GM19351 (cell line): ENCODE data around the gene MAP1B.

Source experiments
- ATAC-seq: cut with Tn5 transposase; IDR thresholded peaks from one replicate; pipeline ENCODE4 v1.9.1; 2021; ENCODE audit warnings: mild to moderate bottlenecking, moderate library complexity; ENCODE audit not compliant: unreplicated experiment

Gene MAP1B

DNA sequence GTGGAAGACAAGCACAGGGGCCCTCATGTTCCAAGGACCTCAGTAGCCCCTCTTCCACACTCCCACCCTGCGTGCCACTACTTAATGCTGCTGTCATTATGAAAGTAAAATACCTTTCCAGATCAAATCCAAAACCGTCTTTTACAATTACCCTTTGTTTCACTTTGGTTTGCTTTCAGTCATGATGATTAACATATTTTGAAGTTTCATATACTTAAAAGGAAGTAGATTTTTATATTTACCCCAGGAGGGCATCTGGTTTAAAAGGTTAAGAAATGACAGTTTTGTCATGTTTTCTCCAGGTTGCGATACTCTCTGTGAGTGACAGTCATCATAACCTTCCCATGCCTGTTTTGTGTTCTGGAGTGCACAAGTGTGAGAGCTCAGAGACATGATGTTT lies 13.5 kb upstream of the MAP1B start:
- no peak for ATAC-seq

GRCh38 chr5:72096602-72097188 lies 10.6 kb upstream of the MAP1B start:
- ATAC-seq = no peak

DNA sequence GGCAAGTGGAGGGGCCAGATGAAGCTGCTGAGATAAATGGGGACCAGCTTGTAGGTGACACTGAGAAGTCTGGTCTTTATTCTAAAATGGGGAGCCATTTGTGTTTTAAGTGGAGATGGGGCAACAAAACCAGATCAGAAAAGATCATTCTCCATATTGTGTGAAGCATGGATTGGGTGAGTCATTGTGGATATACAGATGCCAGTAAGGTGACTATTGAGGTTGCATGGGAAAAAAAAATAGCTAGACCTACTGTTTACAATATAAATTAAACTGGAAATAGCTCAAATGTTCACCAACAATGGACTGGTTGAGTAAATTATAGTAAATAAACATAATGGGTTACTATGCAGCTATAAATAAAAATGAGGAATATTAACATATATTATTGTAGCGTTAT lies 5.4 kb upstream of the MAP1B start:
- no peak for ATAC-seq

GRCh38 chr5:72106817-72107130 lies 501 bp upstream of the MAP1B start:
- ATAC-seq = no peak

DNA sequence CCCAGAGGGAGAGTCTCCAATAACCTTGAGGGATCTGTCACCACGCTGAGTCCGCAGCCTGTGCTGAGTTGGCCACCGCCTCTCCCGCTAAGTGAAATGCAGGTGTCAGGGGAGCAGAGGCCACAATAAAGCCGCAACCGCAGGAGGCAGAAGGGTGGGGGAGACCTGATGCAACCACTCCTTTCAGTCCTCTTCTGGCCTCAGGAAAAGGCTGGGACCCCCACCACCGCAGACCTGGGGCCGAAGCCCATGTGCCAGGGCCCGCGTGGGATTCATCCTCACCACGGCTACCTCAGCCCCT lies 576 bp downstream of the MAP1B start:
- ATAC-seq = peak; percentile 45

GRCh38 chr5:72108202-72109061 lies 1.2 kb downstream of the MAP1B start:
- ATAC-seq = peak; percentile 25

GRCh38 chr5:72109062-72109411 lies 1.8 kb downstream of the MAP1B start:
- ATAC-seq = no peak

DNA sequence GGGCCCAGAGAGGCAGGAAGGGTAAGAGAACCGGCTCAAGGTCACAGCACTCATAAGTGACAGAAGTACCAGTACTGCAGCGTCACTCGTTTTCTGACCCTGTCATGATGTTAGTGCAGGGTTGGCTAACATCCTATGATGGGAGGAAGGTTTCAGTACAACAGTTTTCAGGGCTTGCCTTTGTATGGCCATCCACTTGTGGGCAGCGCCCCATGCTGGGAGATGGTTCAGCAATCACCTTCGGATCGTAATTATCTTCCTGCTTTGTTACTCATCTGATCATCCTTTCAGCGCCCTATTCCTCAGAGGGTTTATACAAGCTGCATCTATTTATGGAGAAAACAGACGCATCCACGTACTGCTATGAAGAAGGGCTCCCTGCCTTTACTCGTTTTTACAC lies 2.4 kb downstream of the MAP1B start:
- ATAC-seq = no peak

DNA sequence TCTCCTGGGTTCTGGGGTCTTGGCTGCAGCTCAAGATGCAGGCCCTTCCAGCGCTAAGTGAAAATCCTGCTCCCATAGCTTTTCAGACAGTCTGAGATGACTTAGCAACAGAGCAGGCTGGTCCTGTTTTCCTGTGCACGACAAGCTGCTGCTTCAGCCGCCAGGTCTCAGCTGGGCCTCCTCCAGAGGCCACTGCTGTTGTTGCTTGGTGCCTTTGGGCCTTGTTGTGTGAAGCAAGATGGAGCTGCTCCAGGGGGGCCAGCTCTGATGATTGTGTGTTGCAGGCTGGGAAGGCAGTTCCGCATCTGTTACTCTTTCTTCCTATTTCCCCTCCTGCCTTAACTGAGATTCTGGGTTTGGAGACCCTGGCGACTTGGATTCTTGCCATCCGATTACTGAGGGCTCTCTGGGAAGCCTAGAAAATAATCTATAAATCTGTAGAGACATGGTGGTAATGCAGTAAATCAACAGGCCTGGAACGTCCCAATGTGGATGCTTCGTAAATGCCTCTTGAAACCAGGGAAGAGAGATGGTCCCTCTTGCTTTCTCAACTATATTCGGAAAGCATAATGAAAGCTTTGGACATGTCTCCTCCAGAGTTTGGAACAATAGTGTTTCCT lies 3.2 kb downstream of the MAP1B start:
- ATAC-seq = no peak

DNA sequence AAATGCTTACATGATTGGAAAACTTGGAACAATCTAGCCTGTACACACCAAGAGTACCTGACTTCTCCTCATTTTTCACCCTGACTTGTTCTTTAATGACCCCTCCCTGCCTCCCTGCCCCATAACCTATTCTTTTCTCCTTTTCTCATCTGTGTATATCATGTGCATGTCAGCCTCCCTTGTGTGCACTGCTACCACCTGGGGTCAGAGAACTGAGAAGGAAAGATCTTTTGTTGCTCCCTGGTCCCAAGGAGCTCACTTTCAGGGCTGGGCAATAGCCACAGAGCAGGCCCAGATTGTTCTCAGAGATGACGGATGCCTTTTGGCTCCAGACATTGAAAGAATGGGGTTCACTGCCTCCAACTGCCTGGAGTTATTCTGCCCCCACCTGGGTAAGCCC lies 5.1 kb downstream of the MAP1B start:
- ATAC-seq = no peak

DNA sequence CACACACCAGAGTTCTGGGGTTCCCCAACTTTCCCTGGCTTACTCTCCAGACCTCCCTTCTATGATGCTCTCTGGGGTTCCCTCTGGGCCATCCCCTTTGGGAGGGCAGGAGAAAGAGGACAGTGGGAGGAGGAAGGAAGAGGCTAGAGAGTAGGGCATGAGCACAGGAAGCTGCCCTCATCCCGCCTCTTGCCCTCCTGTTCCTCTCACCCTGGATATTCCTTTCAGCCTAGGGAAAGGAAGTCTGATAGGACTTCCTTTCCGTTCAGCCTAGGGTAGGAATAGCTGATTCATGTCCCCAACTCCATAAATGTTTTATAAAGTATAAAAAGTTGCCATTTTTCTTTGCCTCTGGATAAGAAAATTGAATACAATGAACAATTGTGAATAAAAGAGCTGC lies 7.4 kb downstream of the MAP1B start:
- no peak for ATAC-seq

DNA sequence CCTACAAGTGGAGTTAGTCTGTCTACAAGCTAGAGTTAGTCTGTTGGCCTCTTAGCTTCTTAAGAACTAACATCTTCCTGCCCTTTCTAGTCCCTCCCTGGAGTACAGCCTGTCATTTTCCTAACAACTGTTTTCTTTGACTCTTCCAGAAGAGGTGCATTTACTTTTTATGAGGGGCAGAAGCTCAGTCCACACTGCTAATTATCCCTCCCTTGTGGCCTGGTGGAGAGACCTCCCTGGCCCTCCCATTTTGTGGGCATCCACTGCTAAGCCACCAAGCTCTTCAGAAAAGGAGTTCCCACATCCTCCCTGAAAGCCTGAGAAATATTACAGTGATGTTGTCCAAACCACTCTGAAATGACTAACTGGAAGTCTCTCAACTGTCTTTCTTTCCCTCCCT lies 8.0 kb downstream of the MAP1B start:
- ATAC-seq = no peak

DNA sequence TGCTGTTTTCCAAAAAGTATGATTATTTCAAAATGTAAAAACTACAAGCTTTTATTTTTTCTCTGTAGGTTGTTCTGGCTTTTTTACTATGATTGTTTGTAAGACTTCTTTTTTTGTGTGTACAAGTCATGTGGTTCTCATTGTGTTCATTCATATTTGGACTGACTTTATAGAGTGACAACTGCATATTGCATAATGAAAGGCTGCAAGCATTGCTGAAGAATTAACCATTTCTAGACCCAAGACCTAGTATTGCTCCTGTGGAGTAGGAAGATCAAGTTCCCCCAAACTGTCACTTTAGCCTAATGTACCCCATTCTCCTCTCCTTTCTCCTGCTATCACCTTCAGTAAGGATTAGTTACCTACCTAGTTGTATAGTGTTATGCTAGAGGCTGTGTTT lies 10.0 kb downstream of the MAP1B start:
- ATAC-seq = no peak

GRCh38 chr5:72121052-72121779 lies 13.9 kb downstream of the MAP1B start:
- ATAC-seq = no peak

- ATAC-seq = no peak
Observed at GRCh38 chr5:72121780-72122445, 14.6 kb downstream of the MAP1B start.

DNA sequence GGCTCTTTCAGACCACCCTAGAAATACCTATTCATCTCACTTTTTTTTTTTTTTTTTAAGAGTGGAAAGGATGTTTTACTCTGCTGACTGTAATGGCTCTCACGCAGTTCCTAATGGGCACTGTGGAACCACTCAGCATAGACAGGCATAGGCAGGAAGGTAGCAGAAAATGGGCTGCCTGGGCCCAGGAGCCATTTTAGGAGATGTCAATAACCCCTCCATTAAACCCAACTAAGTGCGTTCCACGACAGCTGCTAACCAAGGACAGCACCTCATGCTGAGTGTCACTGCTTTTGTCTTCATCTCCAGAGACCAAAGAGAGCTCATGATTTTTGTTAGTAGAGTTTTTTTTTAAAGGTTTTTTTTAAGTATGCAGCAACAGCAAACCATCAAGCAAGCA lies 15.3 kb downstream of the MAP1B start:
- no peak for ATAC-seq

DNA sequence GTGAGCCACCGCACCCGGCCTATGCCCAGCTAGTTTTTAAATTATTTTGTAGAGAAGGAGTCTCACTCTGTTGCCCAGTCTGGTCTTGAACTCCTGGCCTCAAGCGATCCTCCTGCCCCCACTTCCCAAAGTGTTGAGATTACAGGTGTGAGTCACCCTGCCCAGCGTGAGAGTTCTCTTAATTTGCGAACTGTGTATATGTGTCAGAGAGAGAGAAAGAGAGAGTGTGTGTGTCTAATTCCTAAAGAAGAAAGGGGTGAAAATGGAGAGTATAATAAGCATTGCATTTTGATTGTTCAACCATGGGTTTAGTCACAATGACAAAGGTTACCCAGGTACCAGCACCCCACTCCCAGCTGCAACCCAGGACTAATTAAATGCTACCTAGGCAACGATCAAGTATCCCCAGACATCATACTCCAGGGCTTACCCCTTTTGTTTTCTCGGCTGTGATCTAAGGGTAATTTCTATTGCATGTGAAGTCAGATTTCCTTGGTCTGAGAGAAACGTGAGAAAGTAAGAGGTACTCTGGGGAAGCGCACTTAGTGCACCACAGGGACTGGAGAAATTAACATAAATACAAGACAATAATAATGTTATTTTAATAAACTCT lies 16.6 kb downstream of the MAP1B start:
- ATAC-seq = no peak

- ATAC-seq = no peak
Observed at GRCh38 chr5:72125271-72125940, 18.1 kb downstream of the MAP1B start.

GRCh38 chr5:72125941-72126620 lies 18.8 kb downstream of the MAP1B start:
- no peak for ATAC-seq

DNA sequence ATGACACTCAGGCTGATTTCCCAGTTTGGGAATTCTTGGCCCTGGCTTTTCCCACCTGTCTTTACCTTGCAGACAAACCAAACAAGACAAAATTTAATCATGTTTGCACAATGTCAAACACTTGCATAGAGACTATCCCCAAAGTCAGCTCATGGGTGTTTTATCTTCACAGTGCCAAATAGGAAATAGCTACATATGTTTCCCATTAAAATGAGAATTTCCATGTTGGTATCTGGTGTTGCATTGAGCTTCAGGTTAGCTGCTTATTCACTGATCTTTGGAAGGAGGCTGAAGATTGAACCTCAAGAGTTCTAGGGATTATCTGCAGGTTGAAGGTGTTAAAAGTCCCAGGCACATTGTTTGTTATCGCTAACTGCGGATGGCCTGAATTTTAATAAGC lies 19.5 kb downstream of the MAP1B start:
- ATAC-seq = no peak
